ENCODE measurements around the gene SFMBT2.
"Not testable (repeated sequence)": the region's sequence is repeated elsewhere in the genome, so short reads cannot be mapped to it uniquely, and the experiment has no call there.

SFMBT2 gene

DNA sequence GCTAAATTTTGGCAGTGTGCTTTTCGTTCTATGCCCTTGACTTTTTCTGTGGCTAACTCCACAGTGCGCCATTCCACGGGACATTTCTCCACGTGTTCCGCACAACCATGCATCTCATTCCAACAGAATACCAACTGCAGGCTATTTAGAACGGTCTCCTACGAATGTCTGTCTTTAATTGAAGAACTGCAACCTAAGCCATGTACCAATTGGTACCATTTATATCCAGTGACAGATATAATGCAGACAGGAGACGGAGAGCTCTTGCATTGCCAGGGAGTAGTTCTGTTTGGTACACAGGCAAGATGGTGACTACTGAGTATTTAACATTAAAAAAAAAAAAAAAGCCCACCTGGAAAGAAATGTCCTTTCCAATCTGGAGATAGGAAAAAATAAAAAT, 9.1 kb downstream of the SFMBT2 start:
- Histone ChIP-seq H3K27ac (no peak overlapping the region), H3K4me3 (no peak overlapping the region)
- no peak for DNase-seq (ENCODE audit: low spot score)
- TF ChIP-seq, protein P1, sequence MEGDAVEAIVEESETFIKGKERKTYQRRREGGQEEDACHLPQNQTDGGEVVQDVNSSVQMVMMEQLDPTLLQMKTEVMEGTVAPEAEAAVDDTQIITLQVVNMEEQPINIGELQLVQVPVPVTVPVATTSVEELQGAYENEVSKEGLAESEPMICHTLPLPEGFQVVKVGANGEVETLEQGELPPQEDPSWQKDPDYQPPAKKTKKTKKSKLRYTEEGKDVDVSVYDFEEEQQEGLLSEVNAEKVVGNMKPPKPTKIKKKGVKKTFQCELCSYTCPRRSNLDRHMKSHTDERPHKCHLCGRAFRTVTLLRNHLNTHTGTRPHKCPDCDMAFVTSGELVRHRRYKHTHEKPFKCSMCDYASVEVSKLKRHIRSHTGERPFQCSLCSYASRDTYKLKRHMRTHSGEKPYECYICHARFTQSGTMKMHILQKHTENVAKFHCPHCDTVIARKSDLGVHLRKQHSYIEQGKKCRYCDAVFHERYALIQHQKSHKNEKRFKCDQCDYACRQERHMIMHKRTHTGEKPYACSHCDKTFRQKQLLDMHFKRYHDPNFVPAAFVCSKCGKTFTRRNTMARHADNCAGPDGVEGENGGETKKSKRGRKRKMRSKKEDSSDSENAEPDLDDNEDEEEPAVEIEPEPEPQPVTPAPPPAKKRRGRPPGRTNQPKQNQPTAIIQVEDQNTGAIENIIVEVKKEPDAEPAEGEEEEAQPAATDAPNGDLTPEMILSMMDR (IDR thresholded peaks at IDR 0.05) = no peak

DNA sequence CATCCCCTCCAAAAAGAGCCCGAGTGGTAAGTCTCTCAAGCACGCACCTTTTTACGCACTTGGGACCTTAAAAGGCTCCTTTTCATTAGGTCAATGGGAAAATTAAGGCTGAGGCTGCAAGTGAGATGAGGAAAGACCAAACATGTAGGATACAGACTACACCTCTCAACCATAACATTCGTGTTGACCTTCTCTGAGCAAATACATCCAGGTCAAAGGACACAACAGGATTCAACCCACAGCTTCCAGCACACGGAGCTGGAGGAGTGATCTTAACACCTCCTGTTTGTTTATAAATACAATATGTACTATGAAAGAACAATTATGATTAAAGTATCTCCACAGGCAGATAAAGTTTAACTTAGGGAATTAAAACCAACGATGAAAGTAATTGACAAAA, 9.7 kb downstream of the SFMBT2 start:
- no peak overlapping the region for H3K27ac ChIP-seq
- TF ChIP-seq, protein P1 (IDR thresholded peaks at IDR 0.05) = no peak
- no peak for DNase-seq (ENCODE audit: low spot score)
- H3K4me3 ChIP-seq = no peak overlapping the region

DNA sequence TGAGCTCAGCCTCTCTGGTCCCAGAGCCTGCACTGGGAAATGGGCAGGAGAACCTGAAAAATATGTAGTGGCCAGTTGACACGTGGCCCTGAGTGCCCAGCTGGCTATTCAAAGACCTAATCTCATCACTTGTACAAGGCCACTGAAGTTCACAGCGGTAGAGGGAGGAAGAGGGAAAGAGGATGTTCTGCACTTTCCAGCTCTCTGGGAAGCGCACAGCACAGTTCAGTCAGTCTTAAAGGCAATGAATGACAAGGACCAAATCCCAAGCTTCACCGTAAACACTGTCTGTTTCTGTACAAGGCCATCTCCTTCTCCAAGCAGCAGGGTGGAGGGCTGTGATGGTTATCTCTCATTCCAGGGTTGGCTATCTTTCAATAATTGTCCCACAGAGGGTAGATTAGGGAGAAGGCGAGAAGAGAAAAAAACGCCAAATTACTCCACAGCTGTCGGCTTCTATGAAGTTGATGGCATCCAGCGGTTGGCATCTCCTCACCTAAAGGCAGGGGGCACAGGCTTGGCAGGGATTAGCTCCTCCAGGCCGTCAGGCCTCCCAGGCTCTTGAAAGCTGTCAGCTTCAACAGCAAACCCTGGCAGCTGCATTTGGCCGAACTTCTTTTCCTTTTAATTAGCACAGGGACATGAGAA, 10.6 kb downstream of the SFMBT2 start:
- TF ChIP-seq, protein P1 (IDR thresholded peaks at IDR 0.05) = no peak
- no peak for DNase-seq (ENCODE audit: low spot score)
- Histone ChIP-seq H3K27ac (no peak overlapping the region), H3K4me3 (no peak overlapping the region)

DNA sequence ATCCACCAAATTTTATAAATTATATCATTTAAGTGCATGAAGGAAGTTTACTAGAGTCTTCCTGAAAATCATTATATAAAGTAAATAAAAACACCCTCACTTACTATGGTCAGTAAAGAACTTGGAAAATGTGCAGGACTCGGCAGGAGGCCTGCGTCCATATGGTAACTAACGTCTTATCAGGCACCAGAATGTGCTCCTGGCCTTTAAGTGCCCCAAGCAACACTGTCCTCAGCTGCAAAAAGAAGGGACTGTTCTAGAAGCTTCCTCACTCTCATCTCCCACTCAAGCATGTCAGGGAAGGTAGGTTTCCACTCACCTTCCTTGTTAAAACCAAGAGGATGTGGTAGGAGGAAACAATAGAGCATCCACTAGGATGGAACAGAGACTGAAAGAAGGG, 11.3 kb downstream of the SFMBT2 start:
- no peak for DNase-seq (ENCODE audit: low spot score)
- H3K4me3 ChIP-seq = no peak overlapping the region
- TF ChIP-seq, protein P1 (IDR thresholded peaks at IDR 0.05) = no peak
- no peak overlapping the region for H3K27ac ChIP-seq

DNA sequence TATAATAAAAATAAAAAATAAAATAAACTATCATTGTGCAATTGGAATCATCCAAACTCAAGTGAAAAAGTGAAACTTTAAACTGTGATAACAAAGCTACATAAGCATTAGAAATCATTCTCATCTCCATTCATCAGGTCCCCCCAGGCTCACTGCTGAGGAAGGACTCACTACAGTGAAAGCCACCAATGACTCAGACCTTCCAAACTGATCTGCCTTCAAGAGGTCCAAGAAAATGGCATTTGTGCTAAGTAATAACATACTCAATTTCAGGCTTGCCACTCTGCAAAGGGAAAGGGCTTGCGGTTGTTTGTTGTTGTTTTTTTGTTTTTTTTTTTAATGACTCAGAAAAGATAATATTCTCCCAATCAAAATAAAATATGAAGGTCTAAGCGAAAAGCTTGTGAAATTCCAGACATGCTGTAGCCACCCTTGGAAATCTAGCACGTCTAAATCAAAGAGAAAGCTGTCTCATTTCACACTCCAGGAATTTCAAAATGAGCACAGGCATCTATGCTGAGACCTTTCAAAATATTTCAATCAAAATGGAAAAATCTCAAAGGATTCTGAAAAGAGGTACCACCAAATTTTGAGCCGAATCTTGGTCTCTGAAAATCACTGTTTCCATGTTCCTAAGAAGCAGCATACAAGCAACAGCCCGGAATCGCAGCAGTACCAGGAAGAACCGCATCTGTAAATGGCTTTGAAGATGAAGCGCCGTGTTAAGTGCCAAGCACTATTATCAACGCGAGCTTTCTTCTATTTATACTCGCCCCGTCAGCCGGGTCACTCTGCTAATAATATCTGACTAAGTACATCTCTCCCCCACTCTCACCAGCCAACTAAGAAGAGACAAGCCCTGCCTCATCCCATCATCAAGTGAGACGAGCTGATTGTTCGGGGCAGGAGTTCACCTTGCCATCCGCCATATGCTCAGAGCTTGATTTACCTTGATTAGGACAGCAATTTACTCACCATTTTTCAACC, 13.5 kb downstream of the SFMBT2 start:
- H3K4me3 ChIP-seq = no peak overlapping the region
- TF ChIP-seq, protein P1 (IDR thresholded peaks at IDR 0.05) = no peak
- DNase-seq (ENCODE audit: low spot score) = no peak
- no peak overlapping the region for H3K27ac ChIP-seq

DNA sequence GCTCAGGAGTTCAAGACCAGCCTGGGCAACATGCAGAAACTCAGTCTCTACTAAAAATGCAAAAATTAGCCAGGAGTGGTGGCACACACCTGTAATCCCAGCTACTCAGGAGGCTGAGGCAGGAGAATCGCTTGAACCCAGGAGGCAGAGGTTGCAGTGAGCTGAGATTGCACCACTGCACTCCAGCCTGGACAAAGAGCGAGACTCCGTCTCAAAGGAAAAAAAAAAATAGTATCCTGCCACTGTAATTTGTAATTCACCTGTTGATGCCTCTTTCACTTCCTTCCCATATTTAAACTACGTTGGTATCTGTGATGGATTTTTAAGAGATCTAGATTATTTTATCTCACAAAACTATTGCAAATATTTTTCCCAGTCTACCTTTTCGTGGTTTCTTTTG, 18.5 kb downstream of the SFMBT2 start:
- H3K4me3 ChIP-seq; H3K27ac ChIP-seq; DNase-seq (ENCODE audit: low spot score): not testable (repeated sequence)

DNA sequence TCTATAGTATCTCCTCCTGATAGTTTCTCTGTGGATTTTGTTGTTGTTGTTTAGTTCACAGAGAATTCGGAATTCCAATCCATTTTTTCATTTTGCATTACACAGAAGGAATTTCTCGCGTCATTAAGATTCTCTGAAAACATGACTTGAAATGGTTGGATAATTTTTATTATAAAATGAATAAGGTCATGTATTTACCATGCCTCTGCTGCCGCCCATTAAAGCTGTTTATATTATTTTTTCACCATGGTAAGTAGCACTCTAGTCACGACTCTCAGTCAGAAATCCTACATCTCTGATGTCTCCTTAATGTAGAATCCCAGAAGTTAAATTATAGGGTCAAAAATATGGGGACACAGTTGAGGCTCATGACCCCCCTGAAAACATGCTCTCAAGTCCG, 19.1 kb downstream of the SFMBT2 start:
- DNase-seq (ENCODE audit: low spot score) = no peak
- H3K27ac ChIP-seq = no peak overlapping the region
- no peak overlapping the region for H3K4me3 ChIP-seq
- TF ChIP-seq, protein P1 (IDR thresholded peaks at IDR 0.05) = no peak

DNA sequence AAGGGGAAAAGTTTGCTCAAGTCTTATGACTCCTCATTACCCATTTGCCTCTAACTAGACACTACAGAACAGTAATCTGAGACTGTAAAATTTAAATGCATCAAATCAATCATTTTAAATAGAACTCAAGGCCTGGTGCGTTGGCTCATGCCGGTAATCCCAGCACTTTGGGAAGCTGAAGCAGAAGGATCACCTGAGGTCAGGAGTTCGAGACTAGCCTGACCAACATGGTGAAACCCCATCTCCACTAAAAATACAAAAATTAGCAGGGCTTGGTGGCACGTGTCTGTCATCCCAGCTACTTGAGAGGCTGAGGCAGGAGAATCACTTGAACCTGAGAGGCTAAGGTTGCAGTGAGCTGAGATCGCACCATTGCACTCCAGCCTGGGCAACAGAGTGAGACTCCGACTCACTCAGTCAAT, 20.1 kb downstream of the SFMBT2 start:
- not testable (repeated sequence) for DNase-seq (ENCODE audit: low spot score); H3K27ac ChIP-seq; H3K4me3 ChIP-seq

Measured in coronary artery (tissue), 2 donors.